ENCODE data around the gene KIRREL3.
A peak's percentile ranks its signal among the peaks of the same experiment; 100 is the strongest.

Gene KIRREL3

GRCh38 chr11:126733685-126734084 is 266.9 kb downstream of the KIRREL3 start:
- no peak for DNase-seq

GRCh38 chr11:126732981-126733380 is 267.6 kb downstream of the KIRREL3 start:
- DNase-seq: no peak

GRCh38 chr11:126731576-126732142 is 268.9 kb downstream of the KIRREL3 start:
- no peak for DNase-seq

GRCh38 chr11:126727381-126727780 is 273.2 kb downstream of the KIRREL3 start:
- no peak for DNase-seq

- DNase-seq: no peak
Observed at GRCh38 chr11:126725521-126725920, 275.0 kb downstream of the KIRREL3 start.

GRCh38 chr11:126725043-126725442 is 275.5 kb downstream of the KIRREL3 start:
- DNase-seq: no peak

- no peak for DNase-seq
Observed at GRCh38 chr11:126723665-126724045, 276.9 kb downstream of the KIRREL3 start.

- DNase-seq: no peak
Observed at GRCh38 chr11:126722956-126723664, 277.5 kb downstream of the KIRREL3 start.

GRCh38 chr11:126722006-126722736 is 278.4 kb downstream of the KIRREL3 start:
- no peak for DNase-seq

- no peak for DNase-seq
Observed at GRCh38 chr11:126720539-126721235, 279.9 kb downstream of the KIRREL3 start.

GRCh38 chr11:126719740-126720139 is 280.8 kb downstream of the KIRREL3 start:
- no peak for DNase-seq

- DNase-seq: no peak
Observed at GRCh38 chr11:126718276-126718675, 282.3 kb downstream of the KIRREL3 start.

GRCh38 chr11:126716456-126717083 is 284.0 kb downstream of the KIRREL3 start:
- DNase-seq: peak in 1 of 2 donors; percentile 15

GRCh38 chr11:126713806-126714205 is 286.8 kb downstream of the KIRREL3 start:
- DNase-seq: no peak

GRCh38 chr11:126711977-126712625 is 288.5 kb downstream of the KIRREL3 start:
- no peak for DNase-seq

GRCh38 chr11:126710804-126711399 is 289.7 kb downstream of the KIRREL3 start:
- DNase-seq: no peak

- no peak for DNase-seq
Observed at GRCh38 chr11:126707498-126707897, 293.1 kb downstream of the KIRREL3 start.

GRCh38 chr11:126704096-126704495 is 296.5 kb downstream of the KIRREL3 start:
- DNase-seq: no peak

- DNase-seq: no peak
Observed at GRCh38 chr11:126703662-126704061, 296.9 kb downstream of the KIRREL3 start.

GRCh38 chr11:126702987-126703386 is 297.6 kb downstream of the KIRREL3 start:
- DNase-seq: no peak

- no peak for DNase-seq
Observed at GRCh38 chr11:126702165-126702720, 298.3 kb downstream of the KIRREL3 start.
